RWPE2 (cell line): ENCODE data around the gene GLIS2.

ENCODE experiments used
- ATAC-seq: fragments of 200-7000 bp; cut with Tn5 transposase; 3 replicates; pipeline ENCODE4 v1.9.1; 2021; ENCODE audit warnings: low read depth
- DNase-seq: peaks from one replicate; pipeline ENCODE4 v3.0.0-alpha.2; 2020; ENCODE audit warnings: low spot score
- H3K27ac ChIP-seq: fragments of 450-650 bp; 2 replicates; pipeline ENCODE4 v1.5.1; 2017; ENCODE audit warnings: mild to moderate bottlenecking; ENCODE audit not compliant: poor library complexity, severe bottlenecking
- H3K27me3 ChIP-seq: fragments of 250-450 bp; sonication (Bioruptor Pico); 2 replicates; pipeline ENCODE4 v1.5.1; 2021; ENCODE audit warnings: mild to moderate bottlenecking, moderate library complexity; ENCODE audit not compliant: insufficient read depth, poor library complexity, severe bottlenecking
- H3K36me3 ChIP-seq: fragments of 250-450 bp; sonication (Bioruptor Pico); 2 replicates; pipeline ENCODE4 v1.5.1; 2020; ENCODE audit warnings: low read depth, mild to moderate bottlenecking, moderate library complexity
- H3K4me1 ChIP-seq: fragments of 250-450 bp; sonication (Bioruptor Pico); 2 replicates; pipeline ENCODE4 v1.5.1; 2021; ENCODE audit warnings: mild to moderate bottlenecking, moderate library complexity; ENCODE audit not compliant: insufficient read depth, poor library complexity, severe bottlenecking
- H3K4me3 ChIP-seq: fragments of 250-450 bp; sonication (Bioruptor Pico); 2 replicates; pipeline ENCODE4 v1.5.1; 2021; ENCODE audit warnings: mild to moderate bottlenecking, moderate library complexity; ENCODE audit not compliant: severe bottlenecking
- H3K9me3 ChIP-seq: fragments of 250-450 bp; sonication (Bioruptor Pico); 2 replicates; pipeline ENCODE4 v1.5.1; 2021; ENCODE audit warnings: mild to moderate bottlenecking, moderate library complexity; ENCODE audit not compliant: severe bottlenecking
- CTCF ChIP-seq: fragments of 450-650 bp; IDR thresholded peaks from one replicate; pipeline ENCODE4 v1.5.1; 2017; ENCODE audit warnings: mild to moderate bottlenecking, moderate library complexity; ENCODE audit not compliant: poor library complexity, severe bottlenecking

The GLIS2 gene

GRCh38 chr16:4277987-4278513, 37.8 kb upstream of the GLIS2 start:
- no peaks in the 10 kb centered on the region for H3K4me1 ChIP-seq
- H3K4me3 ChIP-seq, result no peak overlapping the region
- TF ChIP-seq CTCF, result no peak
- H3K36me3 ChIP-seq, result peaks cover 3% of the 10 kb centered on the region
- ATAC-seq (no peak), DNase-seq (no peak)
- H3K27me3 ChIP-seq, result no peaks in the 10 kb centered on the region
- H3K9me3 ChIP-seq, result no peaks in the 10 kb centered on the region
- no peak overlapping the region for H3K27ac ChIP-seq

GRCh38 chr16:4280625-4281024, 35.2 kb upstream of the GLIS2 start:
- TF ChIP-seq CTCF, result no peak
- H3K4me3 ChIP-seq, result no peak overlapping the region
- no peaks in the 10 kb centered on the region for H3K27me3 ChIP-seq
- H3K9me3 ChIP-seq, result no peaks in the 10 kb centered on the region
- H3K36me3 ChIP-seq, result peaks cover 3% of the 10 kb centered on the region
- H3K4me1 ChIP-seq, result peaks cover 4% of the 10 kb centered on the region
- DNase-seq, result no peak
- ATAC-seq, result no peak
- H3K27ac ChIP-seq, result no peak overlapping the region

GRCh38 chr16:4283441-4283840, 32.4 kb upstream of the GLIS2 start:
- no peak for ATAC-seq
- Histone ChIP-seq H3K27ac (no peak overlapping the region), H3K4me3 (no peak overlapping the region), H3K27me3 (no peaks in the 10 kb centered on the region), H3K4me1 (peaks cover 4% of the 10 kb centered on the region), H3K36me3 (peaks cover 3% of the 10 kb centered on the region), H3K9me3 (no peaks in the 10 kb centered on the region)
- DNase-seq, result no peak
- TF ChIP-seq CTCF, result no peak

GRCh38 chr16:4283939-4284338, 31.9 kb upstream of the GLIS2 start:
- H3K4me1 ChIP-seq, result peaks cover 7% of the 10 kb centered on the region
- no peak for TF ChIP-seq CTCF

GRCh38 chr16:4285167-4285566, 30.7 kb upstream of the GLIS2 start:
- Histone ChIP-seq H3K9me3 (no peaks in the 10 kb centered on the region), H3K4me3 (no peak overlapping the region), H3K27ac (no peak overlapping the region), H3K27me3 (no peaks in the 10 kb centered on the region), H3K36me3 (peaks cover 3% of the 10 kb centered on the region), H3K4me1 (peaks cover 18% of the 10 kb centered on the region)
- TF ChIP-seq CTCF, result no peak
- ATAC-seq (no peak), DNase-seq (no peak)

More at GRCh38 chr16:4283939-4284338, 31.9 kb upstream of the GLIS2 start:
- ATAC-seq (peak; percentile 43), DNase-seq (no peak)
- Histone ChIP-seq H3K27me3 (no peaks in the 10 kb centered on the region), H3K4me3 (no peak overlapping the region), H3K9me3 (no peaks in the 10 kb centered on the region), H3K36me3 (peaks cover 3% of the 10 kb centered on the region), H3K27ac (no peak overlapping the region)
